AG04449 (cell line): Measurements from ENCODE around the gene TXNRD1.

Source experiments
- CTCF ChIA-PET: fragments of 350-600 bp; formaldehyde crosslinking; extraction: SDS; loops from one replicate; lab custom pipeline; 2021; ENCODE audit warnings: antibody characterized with exemption; lab: Yijun Ruan, JAX
- POLR2A ChIA-PET: fragments of 400-600, 350-600 bp; formaldehyde crosslinking; extraction: SDS; loops from one replicate; lab custom pipeline; 2020; ENCODE audit warnings: antibody characterized with exemption, inconsistent platforms; lab: Yijun Ruan, JAX
- DNase-seq: peaks from one replicate; pipeline ENCODE4 v3.0.0-alpha.2; 2010; ENCODE audit warnings: low read depth, low spot score
- H3K4me3 ChIP-seq: 2 replicates; pipeline ENCODE4 v1.5.1; 2011; ENCODE audit warnings: low read depth, mild to moderate bottlenecking, control low read depth, low read length
- TF ChIP-seq, protein P1 (sequence below): IDR thresholded peaks from one replicate; pipeline ENCODE4 v1.5.1; 2011; ENCODE audit warnings: mild to moderate bottlenecking, moderate library complexity, low read length, control low read depth, inconsistent platforms; ENCODE audit not compliant: insufficient read depth; ENCODE audit errors: missing control alignments

The TXNRD1 gene

DNA sequence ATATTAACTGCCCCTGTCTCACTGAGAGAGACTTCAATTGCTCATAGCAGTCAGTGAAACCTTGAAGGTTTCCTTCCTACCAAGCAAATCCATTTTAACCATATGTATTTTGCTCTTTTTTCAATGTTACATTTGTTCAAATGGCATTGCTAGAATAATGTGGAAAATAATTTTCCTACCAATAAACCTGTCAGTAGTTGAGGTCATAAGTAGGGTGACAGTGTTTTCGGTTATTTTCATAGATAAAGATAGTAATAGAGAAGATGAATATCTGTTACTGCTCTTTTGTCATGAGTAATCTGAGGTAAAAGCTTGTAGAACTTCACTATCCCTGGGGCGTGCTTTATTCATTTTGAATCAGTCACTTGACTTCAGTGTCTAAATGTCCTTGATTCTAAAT, 120.5 kb downstream of the TXNRD1 start:
- POLR2A ChIA-PET: no interaction called here
- DNase-seq: no peak
- H3K4me3 ChIP-seq: no peak overlapping the region
- TF ChIP-seq, protein P1, sequence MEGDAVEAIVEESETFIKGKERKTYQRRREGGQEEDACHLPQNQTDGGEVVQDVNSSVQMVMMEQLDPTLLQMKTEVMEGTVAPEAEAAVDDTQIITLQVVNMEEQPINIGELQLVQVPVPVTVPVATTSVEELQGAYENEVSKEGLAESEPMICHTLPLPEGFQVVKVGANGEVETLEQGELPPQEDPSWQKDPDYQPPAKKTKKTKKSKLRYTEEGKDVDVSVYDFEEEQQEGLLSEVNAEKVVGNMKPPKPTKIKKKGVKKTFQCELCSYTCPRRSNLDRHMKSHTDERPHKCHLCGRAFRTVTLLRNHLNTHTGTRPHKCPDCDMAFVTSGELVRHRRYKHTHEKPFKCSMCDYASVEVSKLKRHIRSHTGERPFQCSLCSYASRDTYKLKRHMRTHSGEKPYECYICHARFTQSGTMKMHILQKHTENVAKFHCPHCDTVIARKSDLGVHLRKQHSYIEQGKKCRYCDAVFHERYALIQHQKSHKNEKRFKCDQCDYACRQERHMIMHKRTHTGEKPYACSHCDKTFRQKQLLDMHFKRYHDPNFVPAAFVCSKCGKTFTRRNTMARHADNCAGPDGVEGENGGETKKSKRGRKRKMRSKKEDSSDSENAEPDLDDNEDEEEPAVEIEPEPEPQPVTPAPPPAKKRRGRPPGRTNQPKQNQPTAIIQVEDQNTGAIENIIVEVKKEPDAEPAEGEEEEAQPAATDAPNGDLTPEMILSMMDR: no peak
- CTCF ChIA-PET: interaction anchor here (1.8 kb wide), 1 partner anchor 120 kb away, joined by 8 read pairs; the partner anchor contains the start of gene TXNRD1

DNA sequence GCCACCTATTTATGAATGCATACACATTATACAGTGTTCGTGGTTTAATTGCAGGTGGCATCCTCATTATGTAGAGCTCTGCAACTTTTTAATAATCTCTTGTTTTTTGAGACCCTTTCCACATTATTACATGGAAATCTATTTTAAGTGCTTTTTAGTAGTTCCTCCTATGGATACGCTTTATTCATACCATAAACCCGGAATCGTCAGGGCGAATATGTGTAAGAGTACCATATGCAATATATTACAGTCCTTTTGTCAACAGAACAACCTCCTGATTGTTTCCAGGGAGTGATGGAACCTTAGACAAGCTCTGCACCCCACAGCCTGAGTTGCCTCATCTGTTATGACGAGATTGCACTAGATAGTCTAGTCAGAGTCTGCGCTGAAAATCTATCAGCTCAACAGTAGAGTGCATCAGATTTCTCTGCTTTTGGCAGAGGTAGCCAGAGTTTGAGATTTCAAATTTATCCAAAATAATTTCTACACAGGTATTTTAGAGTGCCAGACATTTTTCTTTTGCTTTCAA, 121.5 kb downstream of the TXNRD1 start:
- TF ChIP-seq, protein P1: no peak
- no peak for DNase-seq
- ChIA-PET POLR2A (no interaction called here), CTCF (interaction anchor here (1.0 to 1.2 kb wide), 3 partner anchors 19 to 120 kb away, joined by 3 read pairs; no protein-coding TSS in a partner anchor)
- no peak overlapping the region for H3K4me3 ChIP-seq

DNA sequence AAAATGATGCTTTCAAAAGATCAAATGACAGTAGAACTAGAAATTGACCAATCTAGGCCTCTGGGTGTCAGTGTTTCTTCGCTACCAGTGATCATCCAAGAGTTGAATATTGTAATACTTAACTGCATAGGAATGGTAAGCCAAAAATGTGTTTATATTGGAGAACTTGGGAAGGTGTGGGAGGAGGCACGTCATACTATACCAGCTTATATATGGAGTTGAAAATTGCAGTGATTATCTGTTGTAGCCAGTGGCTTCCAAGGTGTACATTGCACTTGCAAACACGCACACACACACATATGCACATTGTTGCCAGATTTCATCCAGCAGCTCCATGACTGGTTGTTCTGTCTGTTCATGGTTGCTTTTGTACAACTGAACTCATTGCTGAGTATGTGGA, 124.1 kb downstream of the TXNRD1 start:
- no peak for DNase-seq
- TF ChIP-seq, protein P1: no peak
- ChIA-PET CTCF (interaction anchor here (0.8 to 3.2 kb wide), 7 partner anchors 11 to 536 kb away, joined by 3 to 13 read pairs (median 4); no protein-coding TSS in a partner anchor), POLR2A (interaction anchor here (0.6 kb wide), 1 partner anchor 23 kb away, joined by 3 read pairs; no protein-coding TSS in a partner anchor)
- no peak overlapping the region for H3K4me3 ChIP-seq

DNA sequence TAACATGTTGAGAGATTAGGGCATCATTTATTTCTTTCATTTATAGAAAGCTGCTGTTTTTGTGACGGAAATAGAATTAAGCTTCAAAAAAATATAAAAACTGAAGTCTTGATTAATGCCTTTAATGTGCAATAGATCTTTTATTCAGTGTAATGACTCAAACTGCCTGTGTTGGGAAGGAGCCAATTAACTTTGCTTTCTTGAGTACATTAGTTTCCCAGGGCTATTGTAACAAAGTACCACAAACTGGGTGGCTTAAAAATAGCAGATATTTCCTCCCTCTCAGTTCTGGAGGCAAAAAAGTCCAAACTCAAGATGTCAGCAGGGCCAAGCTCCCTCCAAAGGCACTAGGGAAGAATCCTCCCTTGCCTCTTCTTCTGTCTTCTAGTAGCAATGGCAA, 124.6 kb downstream of the TXNRD1 start:
- H3K4me3 ChIP-seq: no peak overlapping the region
- no peak for DNase-seq
- ChIA-PET CTCF (interaction anchor here (1.0 to 3.2 kb wide), 5 partner anchors 11 to 536 kb away, joined by 3 to 13 read pairs (median 5); no protein-coding TSS in a partner anchor), POLR2A (no interaction called here)
- TF ChIP-seq, protein P1: no peak

DNA sequence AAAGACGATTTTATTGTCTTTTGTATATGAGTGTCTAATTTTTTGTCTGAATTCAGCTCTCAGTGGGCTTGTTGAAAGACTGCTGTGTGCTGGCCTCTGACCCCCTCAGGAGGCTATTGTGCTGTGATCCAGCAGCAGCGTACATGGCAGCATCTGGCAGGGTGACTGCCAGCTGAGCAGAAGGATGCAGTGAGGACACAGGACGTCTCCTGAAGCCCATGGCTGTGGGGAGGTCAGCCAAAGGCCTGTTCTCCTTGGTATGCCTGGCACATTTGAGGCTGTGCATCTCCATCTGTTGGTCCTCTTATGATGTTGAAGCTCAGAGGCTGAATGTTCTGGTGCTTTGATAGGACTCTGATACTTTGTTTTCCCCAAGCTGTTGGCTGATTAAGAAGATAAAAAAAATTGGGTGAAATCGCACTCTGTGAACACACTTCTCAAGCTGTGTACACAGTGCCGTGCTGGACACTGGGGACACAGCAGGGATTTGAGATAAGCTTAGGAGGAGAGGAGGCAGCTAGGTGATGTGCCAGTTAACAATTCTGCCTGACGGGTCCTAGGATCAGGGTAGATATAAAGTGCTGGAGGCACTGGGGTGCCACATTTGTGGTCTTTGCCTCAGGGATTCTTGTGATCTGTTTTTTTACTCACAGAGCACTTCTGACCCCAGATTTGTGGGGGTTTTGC, 125.5 kb downstream of the TXNRD1 start:
- ChIA-PET CTCF (interaction anchor here (1.5 to 3.2 kb wide), 3 partner anchors 11 to 140 kb away, joined by 4 to 13 read pairs (median 5); no protein-coding TSS in a partner anchor), POLR2A (no interaction called here)
- H3K4me3 ChIP-seq: no peak overlapping the region
- TF ChIP-seq, protein P1: no peak
- DNase-seq: no peak

DNA sequence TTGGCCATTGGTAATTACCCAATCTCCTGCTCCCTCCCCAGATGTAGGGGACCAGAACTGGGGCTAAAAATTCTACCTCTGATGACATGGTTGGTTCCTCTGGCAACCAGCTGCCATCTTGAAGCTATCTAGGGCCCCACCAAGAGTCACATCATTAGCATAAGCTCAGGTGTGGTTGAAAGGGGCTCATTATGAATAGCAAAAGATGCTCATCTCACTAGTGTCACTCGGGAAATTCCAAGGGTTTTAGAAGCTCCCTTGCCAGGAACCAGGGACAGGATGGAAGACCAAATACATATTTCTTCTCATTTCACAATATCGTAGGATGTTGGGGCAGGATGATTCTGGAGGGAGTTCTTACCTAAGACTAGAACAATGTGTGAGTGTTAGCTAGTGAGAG, 126.6 kb downstream of the TXNRD1 start:
- H3K4me3 ChIP-seq: no peak overlapping the region
- TF ChIP-seq, protein P1: no peak
- POLR2A ChIA-PET: no interaction called here
- no peak for DNase-seq
- CTCF ChIA-PET: interaction anchor here (1.8 to 3.2 kb wide), 2 partner anchors 15 to 141 kb away, joined by 5 to 13 read pairs; no protein-coding TSS in a partner anchor
